ENCODE data around the gene PDE8A. TPM values are rescaled to one million over a fixed set of nuclear protein-coding genes. Genes with fewer than 3 reads are reported as not detected.

Gene PDE8A, protein sequence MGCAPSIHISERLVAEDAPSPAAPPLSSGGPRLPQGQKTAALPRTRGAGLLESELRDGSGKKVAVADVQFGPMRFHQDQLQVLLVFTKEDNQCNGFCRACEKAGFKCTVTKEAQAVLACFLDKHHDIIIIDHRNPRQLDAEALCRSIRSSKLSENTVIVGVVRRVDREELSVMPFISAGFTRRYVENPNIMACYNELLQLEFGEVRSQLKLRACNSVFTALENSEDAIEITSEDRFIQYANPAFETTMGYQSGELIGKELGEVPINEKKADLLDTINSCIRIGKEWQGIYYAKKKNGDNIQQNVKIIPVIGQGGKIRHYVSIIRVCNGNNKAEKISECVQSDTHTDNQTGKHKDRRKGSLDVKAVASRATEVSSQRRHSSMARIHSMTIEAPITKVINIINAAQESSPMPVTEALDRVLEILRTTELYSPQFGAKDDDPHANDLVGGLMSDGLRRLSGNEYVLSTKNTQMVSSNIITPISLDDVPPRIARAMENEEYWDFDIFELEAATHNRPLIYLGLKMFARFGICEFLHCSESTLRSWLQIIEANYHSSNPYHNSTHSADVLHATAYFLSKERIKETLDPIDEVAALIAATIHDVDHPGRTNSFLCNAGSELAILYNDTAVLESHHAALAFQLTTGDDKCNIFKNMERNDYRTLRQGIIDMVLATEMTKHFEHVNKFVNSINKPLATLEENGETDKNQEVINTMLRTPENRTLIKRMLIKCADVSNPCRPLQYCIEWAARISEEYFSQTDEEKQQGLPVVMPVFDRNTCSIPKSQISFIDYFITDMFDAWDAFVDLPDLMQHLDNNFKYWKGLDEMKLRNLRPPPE
- total RNA-seq (2022) = 65.9 and 66.5 TPM in 2 replicates
- percentile 93 among the genes with signal in this experiment for Bru-seq, nascent RNA
- percentile 85 among the genes with signal in this experiment for BruChase-seq, experiment 1, labeled RNA remaining after a 6-hour chase
- BruChase-seq, experiment 2, labeled RNA remaining after a 2-hour chase = percentile 91 among the genes with signal in this experiment
- long read RNA-seq, transcript PDE8A-203 (22 exons, 3,912 nt) = major isoform, 24 of 49 reads
- long read RNA-seq, partial matches to known transcripts = 8 of 49 reads
- long read RNA-seq, other reads (novel, unspliced or antisense) = 16 of 49 reads

- intact Hi-C loops (cut with micrococcal nuclease; ENCODE audit: unreplicated experiment) = loop anchor here (2.0 kb wide), 1 partner anchor 51 kb away; no protein-coding TSS in a partner anchor
These were observed at the start of gene PDE8A for GRCh38 chr15:84981711-84982300. PDE8A (plus strand) TSS chr15:84981856; CDS start chr15:84982163, 307 bp downstream.

DNA sequence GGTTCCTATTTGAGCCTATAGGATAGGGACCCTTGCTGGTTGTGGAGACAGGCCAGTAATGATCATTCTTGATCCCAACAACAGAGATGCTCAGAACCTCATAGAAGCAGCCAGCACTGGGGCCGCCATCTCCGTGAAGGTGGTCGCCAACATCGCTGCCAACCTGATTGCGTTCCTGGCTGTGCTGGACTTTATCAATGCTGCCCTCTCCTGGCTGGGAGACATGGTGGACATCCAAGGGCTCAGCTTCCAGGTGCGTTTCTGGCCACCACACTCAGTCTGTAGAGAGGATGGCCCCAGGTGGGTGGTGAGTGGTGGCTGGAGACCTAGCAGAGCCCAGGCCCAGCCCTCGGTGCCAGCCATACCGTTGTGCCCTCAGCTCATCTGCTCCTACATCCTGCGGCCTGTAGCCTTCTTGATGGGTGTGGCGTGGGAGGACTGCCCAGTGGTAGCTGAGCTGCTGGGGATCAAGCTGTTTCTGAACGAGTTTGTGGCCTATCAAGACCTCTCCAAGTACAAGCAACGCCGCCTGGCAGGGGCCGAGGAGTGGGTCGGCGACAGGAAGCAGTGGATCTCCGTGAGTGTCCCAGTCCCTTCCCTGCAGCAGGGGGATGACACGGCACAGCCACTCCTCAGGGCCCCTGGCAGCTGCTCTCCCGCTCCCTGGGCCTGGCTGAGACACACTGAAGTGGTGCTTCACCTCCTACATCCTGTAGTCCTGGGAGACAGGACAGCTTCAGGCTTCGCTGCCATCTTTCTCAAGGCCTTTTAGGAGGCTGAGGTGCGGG lies 46.5 kb upstream of the PDE8A start:
- H3K4me3 Mint-ChIP-seq (ENCODE audit: low read depth, unreplicated experiment) = no peak overlapping the region
- H3K27me3 Mint-ChIP-seq (ENCODE audit: unreplicated experiment) = no peaks in the 10 kb centered on the region
- TF ChIP-seq CTCF (IDR thresholded peaks at IDR 0.05; ENCODE audit: unreplicated experiment) = peak; percentile 14
- no peaks in the 10 kb centered on the region for H3K9me3 Mint-ChIP-seq (ENCODE audit: low read depth, unreplicated experiment)
- peaks cover 2% of the 10 kb centered on the region for H3K36me3 Mint-ChIP-seq (ENCODE audit: insufficient read depth, unreplicated experiment)
- DNase-seq = peak; percentile 57
- no peak overlapping the region for H3K27ac Mint-ChIP-seq (ENCODE audit: unreplicated experiment)
- intact Hi-C loops (cut with micrococcal nuclease; ENCODE audit: unreplicated experiment) = no loop called here
- peaks cover 18% of the 10 kb centered on the region for H3K4me1 Mint-ChIP-seq (ENCODE audit: low read depth, unreplicated experiment)
- CTCF ChIA-PET = interaction anchor here (0.6 to 0.7 kb wide), 3 partner anchors 46 to 278 kb away, joined by 3 read pairs; partner anchors contain the start of genes NMB and PDE8A
- no TSS peak for BruUV-seq (replicated peaks)

More at GRCh38 chr15:84981711-84982300, at the start of gene PDE8A:
- CTCF ChIA-PET = interaction anchor here (0.6 to 2.0 kb wide), 10 partner anchors 8 to 247 kb away, joined by 3 to 10 read pairs (median 4); no protein-coding TSS in a partner anchor
- H3K27me3 Mint-ChIP-seq (ENCODE audit: unreplicated experiment) = no peaks in the 10 kb centered on the region
- H3K36me3 Mint-ChIP-seq (ENCODE audit: insufficient read depth, unreplicated experiment) = peaks cover 44% of the 10 kb centered on the region
- no peak for TF ChIP-seq CTCF (IDR thresholded peaks at IDR 0.05; ENCODE audit: unreplicated experiment)
- DNase-seq = peak; percentile 51
- no peaks in the 10 kb centered on the region for H3K9me3 Mint-ChIP-seq (ENCODE audit: low read depth, unreplicated experiment)
- H3K27ac Mint-ChIP-seq (ENCODE audit: unreplicated experiment) = peak within 1 kb of the TSS; percentile 94
- H3K4me3 Mint-ChIP-seq (ENCODE audit: low read depth, unreplicated experiment) = peak within 1 kb of the TSS; percentile 97
- H3K4me1 Mint-ChIP-seq (ENCODE audit: low read depth, unreplicated experiment) = peaks cover 28% of the 10 kb centered on the region
- no TSS peak for BruUV-seq (replicated peaks)

DNA sequence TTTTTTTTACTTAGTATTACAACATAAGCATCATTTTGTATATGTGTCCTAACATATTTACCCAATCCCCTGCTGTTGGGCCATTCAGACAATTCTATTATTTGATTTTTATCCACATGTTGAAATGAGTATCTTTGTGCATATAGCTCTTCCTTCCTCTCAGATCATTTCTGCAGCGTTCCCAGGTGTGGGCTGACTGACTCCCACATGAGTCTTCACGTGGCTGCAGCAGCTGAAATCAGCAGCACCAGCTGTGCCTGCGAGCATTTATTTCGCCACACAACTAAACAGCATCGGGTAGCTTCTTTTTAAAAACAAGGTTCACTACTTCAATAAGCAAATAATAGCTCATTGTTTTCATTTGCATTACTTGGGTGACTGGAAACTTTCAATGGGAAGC lies 44.5 kb upstream of the PDE8A start:
- intact Hi-C loops (cut with micrococcal nuclease; ENCODE audit: unreplicated experiment) = no loop called here
- H3K36me3 Mint-ChIP-seq (ENCODE audit: insufficient read depth, unreplicated experiment) = no peaks in the 10 kb centered on the region
- no peak overlapping the region for H3K4me3 Mint-ChIP-seq (ENCODE audit: low read depth, unreplicated experiment)

More for the DNA sequence above, 44.5 kb upstream of the PDE8A start:
- Mint-ChIP-seq H3K4me1 (ENCODE audit: low read depth, unreplicated experiment) (peaks cover 10% of the 10 kb centered on the region), H3K27me3 (ENCODE audit: unreplicated experiment) (no peaks in the 10 kb centered on the region), H3K9me3 (ENCODE audit: low read depth, unreplicated experiment) (no peaks in the 10 kb centered on the region), H3K27ac (ENCODE audit: unreplicated experiment) (no peak overlapping the region)
- no peak for DNase-seq
- BruUV-seq (replicated peaks) = no TSS peak
- TF ChIP-seq CTCF (IDR thresholded peaks at IDR 0.05; ENCODE audit: unreplicated experiment) = no peak
- CTCF ChIA-PET = interaction anchor here (0.7 kb wide), 1 partner anchor 241 kb away, joined by 3 read pairs; no protein-coding TSS in a partner anchor

Measured in Calu3 (cell line).